Liver (tissue), 9 donors: ENCODE data around the gene SLC4A11. TPM values are rescaled to one million over a fixed set of nuclear protein-coding genes. Genes with fewer than 3 reads are reported as not detected.

Source experiments
- DNase-seq: peaks from one replicate; pipeline ENCODE4 v3.0.0-alpha.2; 2017; ENCODE audit warnings: low spot score
- H3K27ac ChIP-seq, 2 donors: one replicate each; pipeline ENCODE4 v1.7.0; 2013; ENCODE audit warnings: inconsistent platforms in 2 of 2, low read length in 2 of 2, control low read depth in 1 of 2, low read depth in 1 of 2, mild to moderate bottlenecking in 1 of 2
- H3K27me3 ChIP-seq, 4 donors: one replicate each; pipeline versions ENCODE4 v1.6.1 to v1.7.0; 2013; ENCODE audit warnings: low read length in 3 of 4, inconsistent platforms in 1 of 4, mild to moderate bottlenecking in 1 of 4, moderate library complexity in 1 of 4; ENCODE audit not compliant: control insufficient read depth in 4 of 4, insufficient read depth in 4 of 4
- H3K36me3 ChIP-seq, 4 donors: one replicate each; pipeline versions ENCODE4 v1.6.1 to v1.7.0; 2013; ENCODE audit warnings: low read length in 3 of 4, mild to moderate bottlenecking in 3 of 4, low read depth in 1 of 4, moderate library complexity in 1 of 4; ENCODE audit not compliant: control insufficient read depth in 4 of 4, insufficient read depth in 3 of 4
- H3K4me1 ChIP-seq, 4 donors: one replicate each; pipeline versions ENCODE4 v1.6.1 to v1.7.0; 2013; ENCODE audit warnings: low read length in 3 of 4, mild to moderate bottlenecking in 3 of 4, moderate library complexity in 1 of 4; ENCODE audit not compliant: control insufficient read depth in 4 of 4, insufficient read depth in 4 of 4
- H3K4me3 ChIP-seq, 3 donors: one replicate each; pipeline versions ENCODE4 v1.6.1 to v1.7.0; 2013; ENCODE audit warnings: low read length in 3 of 3, control low read depth in 1 of 3, low read depth in 1 of 3, mild to moderate bottlenecking in 1 of 3
- H3K9ac ChIP-seq, 2 donors: one replicate each; pipeline ENCODE4 v1.7.0; 2013; ENCODE audit warnings: low read length in 2 of 2, mild to moderate bottlenecking in 2 of 2, moderate library complexity in 2 of 2, control low read depth in 1 of 2, low read depth in 1 of 2
- H3K9me3 ChIP-seq, 4 donors: one replicate each; pipeline versions ENCODE4 v1.6.1 to v1.7.0; 2013; ENCODE audit warnings: low read length in 3 of 4; ENCODE audit not compliant: control insufficient read depth in 4 of 4
- EGR1 ChIP-seq, 2 donors: IDR thresholded peaks; 2 replicates each; pipeline ENCODE4 v1.6.1; 2016 to 2018; ENCODE audit warnings: antibody characterized with exemption in 2 of 2, low read depth in 2 of 2
- FOXA1 ChIP-seq: IDR thresholded peaks from 2 replicates; pipeline ENCODE4 v1.6.1; 2016; ENCODE audit warnings: antibody characterized with exemption
- FOXA2 ChIP-seq: IDR thresholded peaks from 2 replicates; pipeline ENCODE4 v1.6.1; 2016; ENCODE audit warnings: antibody characterized with exemption
- GABPA ChIP-seq, 2 donors: IDR thresholded peaks in 1 of 2; conservative IDR thresholded peaks in 1 of 2; 2 replicates each; pipeline ENCODE4 v1.6.1; 2016; ENCODE audit warnings: antibody characterized with exemption in 2 of 2, mild to moderate bottlenecking in 1 of 2, moderate library complexity in 1 of 2
- HNF4A ChIP-seq, 2 donors: conservative IDR thresholded peaks; 2 replicates each; pipeline ENCODE4 v1.6.1; 2016; ENCODE audit warnings: antibody characterized with exemption in 2 of 2, mild to moderate bottlenecking in 2 of 2
- HNF4G ChIP-seq: IDR thresholded peaks from 2 replicates; pipeline ENCODE4 v1.6.1; 2016; ENCODE audit warnings: antibody characterized with exemption
- JUND ChIP-seq, 2 donors: IDR thresholded peaks; 2 replicates each; pipeline ENCODE4 v1.6.1; 2016; ENCODE audit warnings: antibody characterized with exemption in 2 of 2
- MAX ChIP-seq: IDR thresholded peaks from 2 replicates; pipeline ENCODE4 v1.6.1; 2016; ENCODE audit warnings: antibody characterized with exemption
- NR2F2 ChIP-seq: IDR thresholded peaks from 2 replicates; pipeline ENCODE4 v1.6.1; 2016; ENCODE audit warnings: antibody characterized with exemption
- RAD21 ChIP-seq, 2 donors: IDR thresholded peaks; 2 replicates each; pipeline ENCODE4 v1.6.1; 2016; ENCODE audit warnings: antibody characterized with exemption in 2 of 2, mild to moderate bottlenecking in 2 of 2
- RXRA ChIP-seq, 2 donors: IDR thresholded peaks; 2 replicates each; pipeline ENCODE4 v1.6.1; 2017 to 2018; ENCODE audit warnings: antibody characterized with exemption in 2 of 2, mild to moderate bottlenecking in 1 of 2
- SP1 ChIP-seq: IDR thresholded peaks from 2 replicates; pipeline ENCODE4 v1.6.1; 2018; ENCODE audit warnings: antibody characterized with exemption, mild to moderate bottlenecking
- TAF1 ChIP-seq: conservative IDR thresholded peaks from 2 replicates; pipeline ENCODE4 v1.6.1; 2016; ENCODE audit warnings: antibody characterized with exemption, mild to moderate bottlenecking
- YY1 ChIP-seq: IDR thresholded peaks from 2 replicates; pipeline ENCODE4 v1.6.1; 2016; ENCODE audit warnings: antibody characterized with exemption, mild to moderate bottlenecking
- WGBS: extraction: QIAGEN DNeasy Blood & Tissue Kit; methylation state at CpG from one replicate; pipeline ENCODE4 v1.1.7; 2013; 5-methylcytosine and 5-hydroxymethylcytosine counted together
- polyA plus RNA-seq, 2 donors: library from polyadenylated mRNA; stranded (reverse) in 1 of 2; unstranded in 1 of 2; fragments of 200-250 nt in 1 of 2; fragments of >200 nt in 1 of 2; fragmentation: Nextera tagmentation in 1 of 2; extraction: Ambion mirVana in 1 of 2; gene quantifications; one replicate each; pipeline versions ENCODE4 v1.2.1 to v1.2.3, GENCODE V29; 2013 to 2015
- total RNA-seq, 2 donors: library from RNA; depleted of rRNA; stranded (reverse); fragments of >200 nt; gene quantifications; one replicate each; pipeline ENCODE4 v1.2.3, GENCODE V29; 2014
- TF ChIP-seq, protein P1 (sequence below): IDR thresholded peaks from 2 replicates; pipeline ENCODE4 v1.6.1; 2016; ENCODE audit warnings: antibody characterized with exemption
- TF ChIP-seq, protein P2 (sequence below): IDR thresholded peaks from 2 replicates; pipeline ENCODE4 v1.6.1; 2016; ENCODE audit warnings: antibody characterized with exemption, mild to moderate bottlenecking
- TF ChIP-seq, protein P3 (sequence below): fragments of 150-350 bp; IDR thresholded peaks from 2 replicates; pipeline ENCODE4 v1.5.1; 2017; ENCODE audit warnings: improper control_type of control experiment, low read depth, low read length; ENCODE audit not compliant: missing input control
- TF ChIP-seq, protein P4 (sequence below): IDR thresholded peaks from 2 replicates; pipeline ENCODE4 v1.6.1; 2016; ENCODE audit warnings: antibody characterized with exemption
- donor health status: healthy.
- donor health status: healthy.
- donor health status: healthy.
- donor health status: healthy.
- donor health status: healthy.

The SLC4A11 gene
- total and polyA plus RNA-seq, 4 donors, result under 0.01 to 0.13 (median 0.06) TPM

DNA sequence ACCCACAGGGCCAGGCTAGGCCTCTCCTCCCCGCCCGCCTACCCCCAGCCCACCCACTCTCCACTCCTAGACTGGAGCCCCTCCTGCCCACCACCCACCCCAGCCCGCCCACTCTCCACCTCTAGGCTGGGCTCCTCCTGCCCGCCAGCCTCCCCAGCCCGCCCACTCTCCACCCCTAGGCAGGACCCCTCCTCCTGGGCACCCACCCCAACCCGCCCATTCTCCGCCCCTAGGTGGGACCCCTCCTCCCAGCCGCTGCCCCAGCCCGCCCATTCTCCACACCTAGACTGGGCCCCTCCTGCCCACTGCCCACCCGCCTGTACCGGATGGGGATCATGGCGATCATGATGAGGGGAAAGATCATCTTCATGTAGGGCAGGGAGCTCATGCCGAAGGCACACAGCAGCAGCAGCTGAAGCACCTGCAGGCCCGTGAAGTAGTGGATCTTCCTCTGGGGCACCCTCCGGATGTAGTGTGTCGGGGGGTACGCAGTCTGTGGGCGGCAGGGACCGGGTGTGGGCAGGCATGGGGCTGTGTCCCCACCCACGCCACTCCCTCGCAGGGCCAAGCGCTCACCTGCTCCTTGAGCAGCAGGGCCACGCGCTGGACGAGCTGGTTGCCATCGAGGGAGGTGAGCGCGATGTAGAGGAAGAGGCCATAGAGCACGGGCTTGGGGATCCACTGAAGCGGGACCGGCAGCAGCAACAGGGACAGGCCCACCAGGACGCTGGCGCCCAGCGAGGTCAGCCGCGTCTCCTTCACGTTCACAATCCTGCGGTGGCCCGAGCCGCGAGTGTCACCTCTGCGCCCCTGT, 10.8 kb downstream of the SLC4A11 start:
- Histone ChIP-seq H3K9me3 (no peaks in the 10 kb centered on the region), H3K4me1 (no peaks in the 10 kb centered on the region), H3K27me3 (no peaks in the 10 kb centered on the region), H3K9ac (no peak overlapping the region), H3K27ac (no peak overlapping the region), H3K36me3 (peaks cover 0 to 2% (median 2%) of the 10 kb centered on the region in 4 donors), H3K4me3 (no peak overlapping the region)
- no peak for TF ChIP-seq TAF1
- TF ChIP-seq HNF4A (conservative IDR thresholded peaks at IDR 0.05), result no peak
- TF ChIP-seq FOXA1, result no peak
- TF ChIP-seq MAX, result no peak
- no peak for TF ChIP-seq YY1
- TF ChIP-seq RAD21 (IDR thresholded peaks at IDR 0.05), result no peak
- TF ChIP-seq NR2F2, result no peak
- TF ChIP-seq JUND (IDR thresholded peaks at IDR 0.05), result no peak
- TF ChIP-seq FOXA2, result no peak
- TF ChIP-seq EGR1 (IDR thresholded peaks at IDR 0.05; ENCODE audit: low read depth in 2 of 2), result no peak
- TF ChIP-seq GABPA (IDR thresholded peaks at IDR 0.05 in 1 of 2, conservative IDR thresholded peaks at IDR 0.05 in 1 of 2), result no peak
- no peak for TF ChIP-seq HNF4G
- no peak for TF ChIP-seq RXRA (IDR thresholded peaks at IDR 0.05)
- TF ChIP-seq, protein P1, sequence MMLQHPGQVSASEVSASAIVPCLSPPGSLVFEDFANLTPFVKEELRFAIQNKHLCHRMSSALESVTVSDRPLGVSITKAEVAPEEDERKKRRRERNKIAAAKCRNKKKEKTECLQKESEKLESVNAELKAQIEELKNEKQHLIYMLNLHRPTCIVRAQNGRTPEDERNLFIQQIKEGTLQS, result no peak
- no peak for TF ChIP-seq SP1
- TF ChIP-seq, protein P2, sequence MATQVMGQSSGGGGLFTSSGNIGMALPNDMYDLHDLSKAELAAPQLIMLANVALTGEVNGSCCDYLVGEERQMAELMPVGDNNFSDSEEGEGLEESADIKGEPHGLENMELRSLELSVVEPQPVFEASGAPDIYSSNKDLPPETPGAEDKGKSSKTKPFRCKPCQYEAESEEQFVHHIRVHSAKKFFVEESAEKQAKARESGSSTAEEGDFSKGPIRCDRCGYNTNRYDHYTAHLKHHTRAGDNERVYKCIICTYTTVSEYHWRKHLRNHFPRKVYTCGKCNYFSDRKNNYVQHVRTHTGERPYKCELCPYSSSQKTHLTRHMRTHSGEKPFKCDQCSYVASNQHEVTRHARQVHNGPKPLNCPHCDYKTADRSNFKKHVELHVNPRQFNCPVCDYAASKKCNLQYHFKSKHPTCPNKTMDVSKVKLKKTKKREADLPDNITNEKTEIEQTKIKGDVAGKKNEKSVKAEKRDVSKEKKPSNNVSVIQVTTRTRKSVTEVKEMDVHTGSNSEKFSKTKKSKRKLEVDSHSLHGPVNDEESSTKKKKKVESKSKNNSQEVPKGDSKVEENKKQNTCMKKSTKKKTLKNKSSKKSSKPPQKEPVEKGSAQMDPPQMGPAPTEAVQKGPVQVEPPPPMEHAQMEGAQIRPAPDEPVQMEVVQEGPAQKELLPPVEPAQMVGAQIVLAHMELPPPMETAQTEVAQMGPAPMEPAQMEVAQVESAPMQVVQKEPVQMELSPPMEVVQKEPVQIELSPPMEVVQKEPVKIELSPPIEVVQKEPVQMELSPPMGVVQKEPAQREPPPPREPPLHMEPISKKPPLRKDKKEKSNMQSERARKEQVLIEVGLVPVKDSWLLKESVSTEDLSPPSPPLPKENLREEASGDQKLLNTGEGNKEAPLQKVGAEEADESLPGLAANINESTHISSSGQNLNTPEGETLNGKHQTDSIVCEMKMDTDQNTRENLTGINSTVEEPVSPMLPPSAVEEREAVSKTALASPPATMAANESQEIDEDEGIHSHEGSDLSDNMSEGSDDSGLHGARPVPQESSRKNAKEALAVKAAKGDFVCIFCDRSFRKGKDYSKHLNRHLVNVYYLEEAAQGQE, result no peak
- TF ChIP-seq, protein P3, sequence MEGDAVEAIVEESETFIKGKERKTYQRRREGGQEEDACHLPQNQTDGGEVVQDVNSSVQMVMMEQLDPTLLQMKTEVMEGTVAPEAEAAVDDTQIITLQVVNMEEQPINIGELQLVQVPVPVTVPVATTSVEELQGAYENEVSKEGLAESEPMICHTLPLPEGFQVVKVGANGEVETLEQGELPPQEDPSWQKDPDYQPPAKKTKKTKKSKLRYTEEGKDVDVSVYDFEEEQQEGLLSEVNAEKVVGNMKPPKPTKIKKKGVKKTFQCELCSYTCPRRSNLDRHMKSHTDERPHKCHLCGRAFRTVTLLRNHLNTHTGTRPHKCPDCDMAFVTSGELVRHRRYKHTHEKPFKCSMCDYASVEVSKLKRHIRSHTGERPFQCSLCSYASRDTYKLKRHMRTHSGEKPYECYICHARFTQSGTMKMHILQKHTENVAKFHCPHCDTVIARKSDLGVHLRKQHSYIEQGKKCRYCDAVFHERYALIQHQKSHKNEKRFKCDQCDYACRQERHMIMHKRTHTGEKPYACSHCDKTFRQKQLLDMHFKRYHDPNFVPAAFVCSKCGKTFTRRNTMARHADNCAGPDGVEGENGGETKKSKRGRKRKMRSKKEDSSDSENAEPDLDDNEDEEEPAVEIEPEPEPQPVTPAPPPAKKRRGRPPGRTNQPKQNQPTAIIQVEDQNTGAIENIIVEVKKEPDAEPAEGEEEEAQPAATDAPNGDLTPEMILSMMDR, result no peak
- TF ChIP-seq, protein P4, sequence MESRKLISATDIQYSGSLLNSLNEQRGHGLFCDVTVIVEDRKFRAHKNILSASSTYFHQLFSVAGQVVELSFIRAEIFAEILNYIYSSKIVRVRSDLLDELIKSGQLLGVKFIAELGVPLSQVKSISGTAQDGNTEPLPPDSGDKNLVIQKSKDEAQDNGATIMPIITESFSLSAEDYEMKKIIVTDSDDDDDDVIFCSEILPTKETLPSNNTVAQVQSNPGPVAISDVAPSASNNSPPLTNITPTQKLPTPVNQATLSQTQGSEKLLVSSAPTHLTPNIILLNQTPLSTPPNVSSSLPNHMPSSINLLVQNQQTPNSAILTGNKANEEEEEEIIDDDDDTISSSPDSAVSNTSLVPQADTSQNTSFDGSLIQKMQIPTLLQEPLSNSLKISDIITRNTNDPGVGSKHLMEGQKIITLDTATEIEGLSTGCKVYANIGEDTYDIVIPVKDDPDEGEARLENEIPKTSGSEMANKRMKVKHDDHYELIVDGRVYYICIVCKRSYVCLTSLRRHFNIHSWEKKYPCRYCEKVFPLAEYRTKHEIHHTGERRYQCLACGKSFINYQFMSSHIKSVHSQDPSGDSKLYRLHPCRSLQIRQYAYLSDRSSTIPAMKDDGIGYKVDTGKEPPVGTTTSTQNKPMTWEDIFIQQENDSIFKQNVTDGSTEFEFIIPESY, result no peak
- no peak for DNase-seq
- 91% methylated on average over 42 of the region's 42 CpGs for WGBS
